NT2/D1 (cell line): ENCODE data around the gene ABI3.
"Not testable (repeated sequence)": the region's sequence is repeated elsewhere in the genome, so short reads cannot be mapped to it uniquely, and the experiment has no call there.

Experiments used
- DNase-seq: peaks from one replicate; pipeline ENCODE4 v3.0.0-alpha.2; 2011; ENCODE audit warnings: low read depth, low spot score
- H3K27me3 ChIP-seq: 2 replicates; pipeline ENCODE4 v1.6.0; 2011; ENCODE audit warnings: mild to moderate bottlenecking; ENCODE audit not compliant: insufficient read length, insufficient read depth
- H3K36me3 ChIP-seq: 2 replicates; pipeline ENCODE4 v1.6.1; 2011; ENCODE audit warnings: mild to moderate bottlenecking, low read length, mixed read lengths; ENCODE audit not compliant: insufficient read depth, insufficient read length
- H3K4me1 ChIP-seq: 2 replicates; pipeline ENCODE4 v1.5.1; 2011; ENCODE audit not compliant: insufficient read depth, insufficient read length
- H3K4me3 ChIP-seq: 2 replicates; pipeline ENCODE4 v1.5.1; 2011; ENCODE audit warnings: low read depth; ENCODE audit not compliant: insufficient read length
- H3K9ac ChIP-seq: 2 replicates; pipeline ENCODE4 v1.6.0; 2011; ENCODE audit warnings: low read depth; ENCODE audit not compliant: insufficient read length
- H3K9me3 ChIP-seq: 2 replicates; pipeline ENCODE4 v1.5.1; 2011; ENCODE audit warnings: mild to moderate bottlenecking, low read length; ENCODE audit not compliant: insufficient read depth
- SUZ12 ChIP-seq: IDR thresholded peaks from 2 replicates; pipeline ENCODE4 v1.6.1; 2011; ENCODE audit not compliant: insufficient read length, insufficient read depth; ENCODE audit errors: extremely low read depth
- YY1 ChIP-seq: IDR thresholded peaks from 2 replicates; pipeline ENCODE4 v1.6.1; 2011; ENCODE audit not compliant: insufficient read length, insufficient read depth
- ZNF274 ChIP-seq: IDR thresholded peaks from 2 replicates; pipeline ENCODE4 v1.6.1; 2011; ENCODE audit warnings: mild to moderate bottlenecking, low read depth, low read length

ABI3 gene

GRCh38 chr17:49260011-49260816 is 49.7 kb downstream of the ABI3 start:
- Histone ChIP-seq H3K27me3 (peaks cover 11% of the 10 kb centered on the region), H3K9me3 (no peaks in the 10 kb centered on the region), H3K9ac (peak overlapping the region; percentile 81), H3K4me3 (peak overlapping the region; percentile 61), H3K36me3 (no peaks in the 10 kb centered on the region), H3K4me1 (no peaks in the 10 kb centered on the region)
- DNase-seq, result no peak
- TF ChIP-seq YY1, result no peak
- TF ChIP-seq ZNF274, result no peak
- TF ChIP-seq SUZ12, result no peak

GRCh38 chr17:49260817-49261291 is 50.3 kb downstream of the ABI3 start:
- no peak for TF ChIP-seq YY1
- TF ChIP-seq ZNF274, result no peak
- no peak for TF ChIP-seq SUZ12
- DNase-seq, result no peak
- Histone ChIP-seq H3K36me3 (no peaks in the 10 kb centered on the region), H3K9ac (peak overlapping the region; percentile 81), H3K9me3 (no peaks in the 10 kb centered on the region), H3K27me3 (peaks cover 11% of the 10 kb centered on the region), H3K4me1 (no peaks in the 10 kb centered on the region), H3K4me3 (peak overlapping the region; percentile 61)

- H3K9ac ChIP-seq, H3K4me1 ChIP-seq, H3K4me3 ChIP-seq, H3K36me3 ChIP-seq, DNase-seq, H3K9me3 ChIP-seq: not testable (repeated sequence)
- H3K27me3 ChIP-seq, result peaks cover 11% of the 10 kb centered on the region
Observed at GRCh38 chr17:49261540-49261939, 51.0 kb downstream of the ABI3 start.

- DNase-seq, result no peak
- no peak for TF ChIP-seq ZNF274
- no peak for TF ChIP-seq SUZ12
- TF ChIP-seq YY1, result no peak
Observed at GRCh38 chr17:49266233-49266632, 55.7 kb downstream of the ABI3 start.

GRCh38 chr17:49267912-49268311 is 57.4 kb downstream of the ABI3 start:
- Histone ChIP-seq H3K9ac (no peak overlapping the region), H3K9me3 (no peaks in the 10 kb centered on the region), H3K4me1 (peaks cover 4% of the 10 kb centered on the region), H3K36me3 (no peaks in the 10 kb centered on the region), H3K27me3 (no peaks in the 10 kb centered on the region), H3K4me3 (no peak overlapping the region)
- no peak for DNase-seq
- TF ChIP-seq YY1, result no peak
- no peak for TF ChIP-seq ZNF274
- no peak for TF ChIP-seq SUZ12

More at GRCh38 chr17:49266233-49266632, 55.7 kb downstream of the ABI3 start:
- no peaks in the 10 kb centered on the region for H3K9me3 ChIP-seq
- H3K9ac ChIP-seq, result no peak overlapping the region
- H3K4me1 ChIP-seq, result peaks cover 4% of the 10 kb centered on the region
- no peaks in the 10 kb centered on the region for H3K27me3 ChIP-seq
- no peak overlapping the region for H3K4me3 ChIP-seq
- no peaks in the 10 kb centered on the region for H3K36me3 ChIP-seq

- H3K36me3 ChIP-seq, result no peaks in the 10 kb centered on the region
- no peak for TF ChIP-seq SUZ12
- TF ChIP-seq ZNF274, result no peak
- no peak for DNase-seq
- no peak overlapping the region for H3K4me3 ChIP-seq
- no peaks in the 10 kb centered on the region for H3K9me3 ChIP-seq
- no peak overlapping the region for H3K9ac ChIP-seq
- H3K27me3 ChIP-seq, result no peaks in the 10 kb centered on the region
- H3K4me1 ChIP-seq, result peaks cover 4% of the 10 kb centered on the region
Observed at GRCh38 chr17:49269356-49269755, 58.8 kb downstream of the ABI3 start.
